ENCODE results near the gene KLHL13.
"Not testable (repeated sequence)": the region's sequence is repeated elsewhere in the genome, so short reads cannot be mapped to it uniquely, and the experiment has no call there.

KLHL13 gene

GRCh38 chrX:118066867-118067515 lies 49.6 kb downstream of the KLHL13 start:
- DNase-seq = no peak

DNA sequence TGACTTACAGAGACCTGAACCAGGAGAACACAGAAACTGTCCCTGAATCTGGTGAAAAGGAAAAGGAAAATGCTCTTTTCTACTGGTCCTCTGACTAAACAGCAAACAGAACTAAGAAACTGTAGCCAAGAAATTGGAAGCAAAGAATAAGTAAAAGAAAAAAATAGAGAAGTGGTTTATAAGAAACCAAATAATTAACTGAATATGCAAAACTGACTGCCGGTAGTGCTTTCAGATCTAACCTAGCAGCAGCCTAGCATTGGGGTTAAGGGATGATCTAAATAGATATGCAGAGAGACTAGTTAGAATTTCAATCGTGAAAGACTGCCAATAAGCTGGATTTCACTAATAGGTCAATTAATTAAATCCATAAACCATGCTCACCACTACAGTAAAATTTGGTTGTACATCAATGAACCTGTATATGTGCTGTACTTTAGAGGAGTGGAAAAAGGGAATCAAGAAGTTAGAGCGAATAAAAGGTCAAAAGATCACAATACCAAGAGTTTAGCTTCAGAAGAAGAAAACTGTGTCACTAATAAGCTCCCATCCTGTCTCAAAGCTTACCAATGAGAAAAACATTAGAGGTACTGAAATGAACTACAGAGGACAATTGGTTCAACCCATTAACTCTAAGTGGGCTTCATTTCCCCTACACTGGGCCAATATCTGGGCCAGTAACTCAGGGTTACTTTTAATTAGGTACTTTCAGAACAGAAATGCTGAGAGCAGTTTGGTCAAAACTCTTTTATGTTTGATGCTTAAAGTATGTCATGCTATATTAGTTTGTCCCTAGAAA lies 53.6 kb downstream of the KLHL13 start:
- DNase-seq = no peak

DNA sequence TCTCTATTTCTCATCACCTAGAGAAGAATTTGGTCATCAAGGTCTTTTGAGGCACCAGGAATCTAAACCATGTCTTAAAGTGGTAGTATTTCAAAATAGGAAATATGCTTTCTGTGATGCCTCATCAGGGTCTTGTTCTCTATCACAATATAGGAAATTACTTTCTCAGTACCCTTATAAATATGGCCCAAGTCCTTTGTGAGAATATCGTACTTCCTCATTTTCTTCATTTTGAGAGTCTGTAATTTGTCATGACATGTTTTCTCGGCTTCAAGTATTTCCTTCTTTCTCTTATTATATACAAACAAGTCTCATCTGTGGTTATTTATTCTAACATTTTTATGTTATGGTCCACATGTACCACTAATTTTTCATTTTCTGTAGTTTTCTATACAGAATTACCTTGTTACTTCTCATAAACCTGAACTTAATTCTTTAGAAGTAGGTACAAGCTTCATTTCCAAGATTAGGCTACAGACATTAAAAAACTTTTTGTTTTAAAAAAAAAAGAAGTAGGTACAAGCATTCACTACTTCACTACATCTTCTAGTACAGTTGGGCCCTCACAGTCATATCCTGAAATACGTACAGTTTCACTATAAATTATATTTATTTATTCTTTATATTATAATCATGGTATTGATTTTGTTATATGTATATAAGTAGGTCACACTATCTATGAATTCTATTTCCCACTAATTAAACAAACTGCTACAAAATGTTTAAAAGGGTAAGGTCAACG lies 54.4 kb downstream of the KLHL13 start:
- no peak for DNase-seq

DNA sequence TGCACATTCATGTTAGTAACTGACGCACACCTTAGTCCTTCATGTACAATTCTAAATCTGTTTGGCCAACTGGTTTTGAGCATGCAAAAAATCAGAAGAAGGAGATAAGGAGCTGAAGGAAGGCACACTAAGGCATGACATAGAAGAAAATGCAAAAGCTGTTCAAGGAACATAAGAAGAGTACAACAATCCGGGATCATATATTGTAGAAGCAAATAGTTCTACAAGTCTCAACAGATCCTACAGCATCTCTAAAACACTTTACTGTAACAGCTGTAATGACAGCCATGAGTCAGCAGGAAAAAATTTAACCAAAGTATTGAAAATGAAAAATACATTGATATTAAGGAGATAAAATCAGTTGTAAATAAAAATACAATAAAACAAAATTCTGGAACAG lies 57.7 kb downstream of the KLHL13 start:
- DNase-seq = no peak

- no peak for DNase-seq
These were observed 59.7 kb downstream of the KLHL13 start for GRCh38 chrX:118056870-118057269.

GRCh38 chrX:118049713-118050112 lies 66.9 kb downstream of the KLHL13 start:
- DNase-seq = no peak

GRCh38 chrX:118047446-118048186 lies 69.0 kb downstream of the KLHL13 start:
- no peak for DNase-seq

- no peak for DNase-seq
These were observed 77.0 kb downstream of the KLHL13 start for GRCh38 chrX:118039591-118039990.

DNA sequence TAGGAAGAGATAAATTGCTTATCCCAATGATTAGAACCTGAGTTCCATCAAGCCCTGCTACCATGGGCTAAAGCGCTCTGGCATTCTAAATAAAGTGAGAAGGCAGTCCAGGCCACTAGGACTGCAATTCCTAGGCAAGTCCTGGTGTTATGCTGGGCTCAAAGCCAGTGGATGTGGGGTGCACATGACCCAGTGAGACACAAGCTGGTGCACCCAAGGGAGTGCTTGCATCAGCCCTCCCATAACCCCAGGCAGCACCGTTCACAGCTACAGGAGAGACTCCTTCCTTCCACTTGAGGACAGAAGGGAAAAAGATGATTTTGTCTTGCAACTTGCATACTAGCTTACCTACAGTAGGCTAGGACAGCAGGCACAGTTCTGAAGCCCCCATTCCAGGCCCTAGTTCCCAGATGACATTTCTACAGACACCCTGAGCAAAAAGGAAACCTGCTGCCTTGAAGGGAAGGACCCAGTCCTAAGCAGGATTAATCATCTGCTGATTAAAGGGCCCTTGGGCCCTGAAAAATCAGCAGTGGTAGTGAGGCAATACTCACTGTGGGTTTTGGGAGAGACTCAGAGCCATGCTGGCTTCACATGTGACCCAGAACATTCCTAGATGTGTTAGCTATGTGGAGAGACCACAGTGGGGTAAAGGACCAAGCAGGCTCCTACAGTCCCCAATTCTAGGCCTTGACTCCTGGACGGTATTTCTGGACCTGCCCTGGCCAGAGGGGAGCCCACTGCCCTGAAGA lies 77.8 kb downstream of the KLHL13 start:
- DNase-seq = no peak

DNA sequence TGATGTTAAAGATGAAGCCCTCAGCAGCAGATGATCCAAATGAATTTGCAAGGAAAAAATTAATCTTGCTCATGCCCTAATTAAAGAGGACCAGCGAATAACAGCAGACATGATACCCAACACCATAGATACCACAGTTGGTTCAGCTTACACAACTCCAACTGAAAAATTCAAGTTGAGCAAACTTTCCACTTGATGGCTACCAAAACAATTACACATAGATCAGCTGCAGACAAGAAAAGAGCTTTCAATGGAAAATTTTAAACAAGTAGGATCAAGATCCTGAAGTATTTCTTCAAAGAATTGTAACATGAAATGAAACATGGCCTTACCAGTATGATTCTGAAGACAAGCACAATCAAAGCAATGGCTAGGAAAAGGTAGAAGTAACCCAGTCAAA lies 90.0 kb downstream of the KLHL13 start:
- DNase-seq = no peak

DNA sequence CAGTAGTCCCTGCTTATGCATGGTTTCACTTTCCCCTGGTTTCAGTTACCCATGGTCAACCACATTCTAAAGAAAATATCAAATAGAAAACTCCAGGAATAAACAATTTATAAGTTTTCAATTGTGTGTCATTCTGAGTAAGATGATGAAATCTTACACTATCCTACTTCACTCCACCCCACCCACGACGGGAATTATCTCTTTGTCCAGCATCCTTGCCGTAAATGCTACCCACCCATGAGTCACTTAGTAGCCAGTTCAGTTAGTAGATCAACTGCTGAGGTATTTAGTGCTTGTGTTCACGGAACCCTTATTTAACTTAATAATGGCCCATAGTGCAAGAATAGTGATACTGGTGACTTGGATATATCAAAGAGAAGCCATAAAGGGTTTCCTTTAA lies 91.4 kb downstream of the KLHL13 start:
- no peak for DNase-seq

- no peak for DNase-seq
These were observed 92.1 kb downstream of the KLHL13 start for GRCh38 chrX:118024482-118024881.

- no peak for DNase-seq
These were observed 93.9 kb downstream of the KLHL13 start for GRCh38 chrX:118022753-118023152.

DNA sequence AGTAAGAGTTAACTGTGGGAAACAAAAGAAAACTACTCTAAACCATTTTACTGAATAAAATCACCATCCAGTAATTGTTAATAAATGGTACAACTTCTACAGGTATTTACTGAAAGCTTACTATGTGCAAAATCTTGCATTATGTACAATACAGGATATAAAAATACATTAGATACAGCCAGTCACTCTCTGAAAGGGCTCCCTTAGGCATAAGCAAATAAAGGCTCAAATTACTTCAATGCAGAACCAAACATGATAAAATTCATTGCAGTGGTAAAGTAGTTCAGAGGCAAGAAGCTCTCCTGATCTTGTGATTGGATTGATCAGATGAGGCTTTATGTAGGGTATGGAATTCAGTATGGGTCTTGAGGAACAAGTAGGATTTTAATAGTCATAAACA lies 100.2 kb downstream of the KLHL13 start:
- DNase-seq = no peak

- DNase-seq = not testable (repeated sequence)
These were observed 114.2 kb downstream of the KLHL13 start for GRCh38 chrX:118002417-118002816.

DNA sequence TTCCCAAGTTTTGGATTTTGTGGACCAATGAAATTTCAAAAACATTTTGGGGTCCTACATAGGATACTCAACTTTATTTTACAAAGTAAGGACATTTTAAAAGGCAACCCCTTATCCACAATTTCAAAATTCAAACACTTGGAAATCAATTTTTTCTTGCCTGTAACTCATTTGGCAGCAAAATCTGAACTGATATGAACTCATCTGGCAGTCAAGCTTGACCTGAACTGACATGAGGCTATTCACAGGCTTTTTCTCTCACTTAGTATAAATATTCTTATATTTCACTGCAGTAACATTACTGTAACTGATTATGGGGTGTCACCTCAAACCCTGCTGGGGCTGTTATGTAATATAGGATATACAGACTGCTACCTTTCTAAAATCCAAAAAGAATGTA lies 116.1 kb downstream of the KLHL13 start:
- DNase-seq = no peak

- DNase-seq = no peak
These were observed 118.4 kb downstream of the KLHL13 start for GRCh38 chrX:117998171-117998570.

DNA sequence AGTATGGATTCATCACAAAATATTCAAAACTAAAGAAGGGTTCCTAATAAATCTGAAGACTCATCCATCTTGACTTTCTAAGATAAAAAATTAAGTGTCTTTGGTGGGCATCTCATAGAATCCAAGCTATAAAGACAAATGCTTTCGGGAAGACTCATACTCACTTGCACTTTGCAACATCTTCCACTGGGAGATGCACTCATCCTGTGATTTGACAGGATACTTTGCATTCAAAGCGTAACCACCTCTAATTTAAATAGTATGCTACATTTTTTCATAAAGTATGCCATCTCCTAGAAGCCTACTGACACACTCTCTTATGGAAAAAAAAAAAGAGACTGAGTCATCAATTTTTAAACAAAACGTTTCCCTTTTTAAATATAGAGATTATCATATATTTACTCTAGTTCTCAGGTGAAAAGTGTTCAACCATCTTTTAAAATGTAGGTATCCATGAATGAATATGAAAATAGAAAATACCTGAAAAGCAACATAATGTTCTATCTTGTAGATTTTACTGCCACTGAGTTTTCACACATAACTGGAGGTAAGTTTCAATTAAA lies 119.6 kb downstream of the KLHL13 start:
- no peak for DNase-seq

DNA sequence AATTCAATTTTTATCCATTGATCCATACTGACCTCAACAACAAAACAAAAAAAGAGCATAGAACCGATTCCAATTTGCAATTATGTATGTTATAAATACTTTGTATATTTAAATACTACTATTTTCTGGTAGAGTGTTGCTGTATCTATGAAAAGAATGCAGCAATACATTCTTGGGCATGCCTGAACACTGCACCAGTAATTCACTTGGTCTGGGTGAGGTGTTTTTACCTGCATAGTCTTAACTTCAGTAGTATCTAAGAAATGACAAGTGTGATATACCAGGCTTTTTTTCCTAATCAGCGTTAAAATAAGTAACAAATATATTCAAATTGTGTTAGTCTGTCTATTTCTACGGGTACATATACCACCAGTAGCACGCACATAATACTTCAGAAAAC lies 120.2 kb downstream of the KLHL13 start:
- no peak for DNase-seq

GRCh38 chrX:117995378-117995777 lies 121.2 kb downstream of the KLHL13 start:
- no peak for DNase-seq

DNA sequence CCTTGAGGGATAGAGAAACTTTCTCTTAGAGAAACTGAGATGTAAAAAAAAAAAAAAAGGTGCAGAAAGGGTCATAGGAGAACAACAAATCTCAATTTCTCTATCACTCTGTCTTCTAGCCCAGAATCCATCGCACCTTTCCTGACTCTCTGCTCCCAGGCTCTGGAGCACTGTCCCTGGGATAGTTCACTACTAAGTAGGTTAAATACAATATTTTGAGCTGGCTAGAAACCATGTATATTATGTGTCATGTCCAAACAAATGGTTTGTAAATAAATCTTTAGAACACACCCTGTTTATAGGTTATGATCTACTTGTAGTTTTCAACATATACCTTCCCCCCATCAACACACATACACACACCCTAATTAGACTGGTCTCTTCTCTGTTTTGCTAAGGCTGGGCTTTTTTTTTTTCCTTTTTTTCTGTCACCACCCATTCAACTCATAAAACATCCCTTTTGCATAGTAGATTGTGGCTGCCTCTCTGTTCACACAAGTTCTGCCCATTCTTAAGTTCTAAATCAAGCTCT lies 124.4 kb downstream of the KLHL13 start:
- no peak for DNase-seq

DNA sequence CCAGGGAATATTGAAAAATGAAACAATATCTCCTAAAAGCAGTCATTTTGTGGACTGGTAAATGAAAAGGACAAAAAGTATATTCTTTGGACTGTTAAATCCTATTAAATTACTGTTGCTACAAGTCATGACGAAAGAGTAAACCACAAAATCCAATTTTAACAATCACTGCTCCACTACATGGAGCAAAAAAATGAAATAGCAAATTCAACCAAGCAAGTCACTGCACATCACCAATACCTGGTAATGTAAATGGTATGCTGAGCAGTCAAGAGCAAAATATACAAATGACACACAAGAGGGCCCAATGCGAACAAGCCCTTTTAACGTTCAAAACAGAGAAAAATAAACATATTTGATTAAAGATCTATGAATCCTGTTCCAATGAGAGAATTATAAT lies 126.2 kb downstream of the KLHL13 start:
- no peak for DNase-seq
